Lower lobe of right lung (tissue), 2 donors: ENCODE data around the gene DBNL. TPM values are rescaled to one million over a fixed set of nuclear protein-coding genes. Genes with fewer than 3 reads are reported as not detected.

Source experiments
- ATAC-seq, 2 donors: fragments of 200-7000 bp; cut with Tn5 transposase; one replicate each; pipeline ENCODE4 v1.9.1; 2020 to 2022; ENCODE audit warnings: mild to moderate bottlenecking in 2 of 2, moderate library complexity in 2 of 2
- DNase-seq: peaks from one replicate; pipeline ENCODE4 v3.0.0-alpha.2; 2020
- H3K27ac ChIP-seq: fragments of 200-600 bp; one replicate; pipeline ENCODE4 v1.8.0; 2022
- H3K27me3 ChIP-seq: fragments of 200-600 bp; one replicate; pipeline ENCODE4 v1.8.0; 2022; ENCODE audit warnings: low read depth
- H3K36me3 ChIP-seq: fragments of 200-600 bp; one replicate; pipeline ENCODE4 v1.8.0; 2022; ENCODE audit warnings: mild to moderate bottlenecking
- H3K4me1 ChIP-seq: fragments of 200-600 bp; one replicate; pipeline ENCODE4 v1.8.0; 2022
- H3K4me3 ChIP-seq: fragments of 200-600 bp; one replicate; pipeline ENCODE4 v1.8.0; 2022; ENCODE audit warnings: mild to moderate bottlenecking
- H3K9me3 ChIP-seq: fragments of 200-600 bp; one replicate; pipeline ENCODE4 v1.8.0; 2022
- intact Hi-C: fragments of 100-400 bp; cut with DNase I; formaldehyde crosslinking; loops from one replicate; pipeline ENCODE4 v1.11.0; 2022
- total RNA-seq: library from RNA; stranded (reverse); fragmentation: NEBNext Ultra II Directional; extraction: Animal tissue kit (Norgen Biotek cat#: 25700); gene quantifications from one replicate; pipeline ENCODE4 v1.2.1, GENCODE V29; 2021
- TF ChIP-seq, protein P1 (sequence below): fragments of 200-600 bp; IDR thresholded peaks from one replicate; pipeline ENCODE4 v1.8.0; 2022; ENCODE audit warnings: antibody characterized with exemption, mild to moderate bottlenecking
- donor health status: DM: no; HTN: yes; CAD: no; lungs with severe emphysema.

Gene DBNL
- total RNA-seq, 1 donor from 2014 or later: 109 TPM

DNA sequence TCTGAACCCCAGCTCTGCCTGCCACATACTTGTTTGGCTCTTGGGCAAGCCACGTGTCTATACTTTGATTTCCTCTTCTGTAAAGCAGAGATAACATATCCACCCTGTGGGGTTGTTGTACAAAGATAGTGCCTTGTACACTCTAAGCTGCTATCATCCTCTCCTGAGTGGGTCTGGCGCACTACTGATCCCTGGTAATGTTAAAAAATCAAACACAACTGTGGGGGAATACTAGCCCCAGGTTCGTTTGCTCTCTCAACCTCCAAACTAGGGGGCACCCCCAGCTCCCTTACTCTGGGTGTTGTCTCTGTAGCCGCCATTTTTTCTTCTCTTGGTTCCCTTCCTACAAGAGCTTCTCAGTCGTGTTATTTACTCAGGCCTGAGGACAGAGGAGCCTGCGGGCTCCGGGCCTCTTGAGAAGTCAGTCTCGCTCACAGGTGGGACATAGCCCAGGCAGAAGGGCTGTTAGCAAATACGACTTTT lies 36.8 kb downstream of the DBNL start:
- Histone ChIP-seq H3K4me3 (peak overlapping the region; percentile 90), H3K4me1 (peaks cover 22% of the 10 kb centered on the region), H3K27me3 (no peaks in the 10 kb centered on the region), H3K36me3 (peaks cover 43% of the 10 kb centered on the region), H3K27ac (peak overlapping the region; percentile 93), H3K9me3 (no peaks in the 10 kb centered on the region)
- ATAC-seq: no peak
- intact Hi-C loops: no loop called here
- peak; percentile 46 for DNase-seq
- TF ChIP-seq, protein P1, sequence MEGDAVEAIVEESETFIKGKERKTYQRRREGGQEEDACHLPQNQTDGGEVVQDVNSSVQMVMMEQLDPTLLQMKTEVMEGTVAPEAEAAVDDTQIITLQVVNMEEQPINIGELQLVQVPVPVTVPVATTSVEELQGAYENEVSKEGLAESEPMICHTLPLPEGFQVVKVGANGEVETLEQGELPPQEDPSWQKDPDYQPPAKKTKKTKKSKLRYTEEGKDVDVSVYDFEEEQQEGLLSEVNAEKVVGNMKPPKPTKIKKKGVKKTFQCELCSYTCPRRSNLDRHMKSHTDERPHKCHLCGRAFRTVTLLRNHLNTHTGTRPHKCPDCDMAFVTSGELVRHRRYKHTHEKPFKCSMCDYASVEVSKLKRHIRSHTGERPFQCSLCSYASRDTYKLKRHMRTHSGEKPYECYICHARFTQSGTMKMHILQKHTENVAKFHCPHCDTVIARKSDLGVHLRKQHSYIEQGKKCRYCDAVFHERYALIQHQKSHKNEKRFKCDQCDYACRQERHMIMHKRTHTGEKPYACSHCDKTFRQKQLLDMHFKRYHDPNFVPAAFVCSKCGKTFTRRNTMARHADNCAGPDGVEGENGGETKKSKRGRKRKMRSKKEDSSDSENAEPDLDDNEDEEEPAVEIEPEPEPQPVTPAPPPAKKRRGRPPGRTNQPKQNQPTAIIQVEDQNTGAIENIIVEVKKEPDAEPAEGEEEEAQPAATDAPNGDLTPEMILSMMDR: no peak

DNA sequence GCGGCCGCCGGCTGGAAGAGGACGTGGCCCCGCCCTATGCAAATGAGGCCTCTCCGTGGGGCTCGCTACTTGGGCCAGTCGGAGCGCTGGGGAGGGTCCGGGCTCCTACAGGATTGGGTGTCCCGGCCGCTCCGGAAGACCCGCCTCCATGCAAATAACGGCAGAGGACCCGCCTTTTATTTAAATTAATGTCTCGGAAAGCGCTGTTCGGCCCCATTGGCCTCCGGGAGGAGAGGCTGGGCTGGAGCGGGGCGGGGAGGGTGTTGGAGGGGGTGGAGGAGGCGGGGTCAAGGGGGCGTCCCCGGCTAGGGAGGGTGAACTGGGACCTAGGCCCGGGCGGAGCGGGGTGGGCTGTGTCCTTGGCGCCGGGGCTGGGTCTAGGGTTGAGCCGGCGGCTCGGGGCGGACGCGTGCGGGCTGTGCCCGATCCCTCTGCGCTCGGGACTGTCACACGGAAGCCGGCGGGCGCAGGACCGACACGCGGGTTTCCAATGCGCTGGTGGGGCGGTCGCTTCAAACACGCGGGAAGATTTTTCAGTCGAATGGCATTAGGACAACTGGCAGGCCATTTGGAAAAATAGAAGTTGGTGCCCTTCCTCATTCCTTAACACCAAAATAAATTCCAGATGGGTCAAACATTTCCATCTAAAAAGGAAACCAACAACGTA lies 38.2 kb downstream of the DBNL start:
- DNase-seq (peak; percentile 100), ATAC-seq (peak; percentile 98)
- H3K4me3 ChIP-seq: peak overlapping the region; percentile 90
- intact Hi-C loops: no loop called here
- no peaks in the 10 kb centered on the region for H3K27me3 ChIP-seq
- no peaks in the 10 kb centered on the region for H3K9me3 ChIP-seq
- peak overlapping the region; percentile 93 for H3K27ac ChIP-seq
- TF ChIP-seq, protein P1: no peak
- peaks cover 30% of the 10 kb centered on the region for H3K36me3 ChIP-seq
- peaks cover 30% of the 10 kb centered on the region for H3K4me1 ChIP-seq

GRCh38 chr7:44083796-44084195 lies 39.3 kb downstream of the DBNL start:
- no peak for ATAC-seq
- peak overlapping the region; percentile 93 for H3K27ac ChIP-seq
- H3K27me3 ChIP-seq: no peaks in the 10 kb centered on the region
- DNase-seq: peak; percentile 20
- TF ChIP-seq, protein P1: no peak
- peaks cover 18% of the 10 kb centered on the region for H3K36me3 ChIP-seq
- no peak overlapping the region for H3K4me3 ChIP-seq
- no peaks in the 10 kb centered on the region for H3K9me3 ChIP-seq
- intact Hi-C loops: no loop called here
- H3K4me1 ChIP-seq: peaks cover 32% of the 10 kb centered on the region

GRCh38 chr7:44084701-44085100 lies 40.2 kb downstream of the DBNL start:
- intact Hi-C loops: no loop called here
- TF ChIP-seq, protein P1: no peak
- Histone ChIP-seq H3K27me3 (no peaks in the 10 kb centered on the region), H3K4me3 (no peak overlapping the region), H3K36me3 (peaks cover 9% of the 10 kb centered on the region), H3K4me1 (peaks cover 32% of the 10 kb centered on the region), H3K27ac (peak overlapping the region; percentile 93), H3K9me3 (no peaks in the 10 kb centered on the region)
- DNase-seq (no peak), ATAC-seq (no peak)

GRCh38 chr7:44085546-44085945 lies 41.0 kb downstream of the DBNL start:
- intact Hi-C loops: no loop called here
- Histone ChIP-seq H3K9me3 (no peaks in the 10 kb centered on the region), H3K27me3 (no peaks in the 10 kb centered on the region), H3K27ac (peak overlapping the region; percentile 2), H3K36me3 (peaks cover under 1% of the 10 kb centered on the region), H3K4me3 (no peak overlapping the region), H3K4me1 (peaks cover 28% of the 10 kb centered on the region)
- TF ChIP-seq, protein P1: no peak
- DNase-seq: peak; percentile 35
- ATAC-seq: no peak
